OCI-LY7 (cell line): ENCODE measurements around the gene LARGE1. TPM values are rescaled to one million over a fixed set of nuclear protein-coding genes. Genes with fewer than 3 reads are reported as not detected.

ENCODE experiments used
- BruUV-seq: library from RNA; stranded (reverse); fragments of 400-500 nt; replicated peaks from 2 replicates; lab custom pipeline; 2021; lab: Mats Ljungman, UMichigan
- CTCF ChIA-PET: fragments of 300-600 bp; sonication (Branson Sonifier 250); formaldehyde crosslinking; loops from one replicate; lab custom pipeline; 2022; ENCODE audit warnings: antibody characterized with exemption; ENCODE audit not compliant: unreplicated experiment; lab: Charles Lee
- POLR2A ChIA-PET: fragments of 300-600 bp; sonication (Branson Sonifier 250); formaldehyde crosslinking; loops from one replicate; lab custom pipeline; 2022; ENCODE audit warnings: antibody characterized with exemption; lab: Charles Lee
- DNase-seq: peaks from one replicate; pipeline ENCODE4 v3.0.0-alpha.2; 2015; ENCODE audit warnings: low spot score
- H2AFZ ChIP-seq: fragments of 200-600 bp; sonication (generic), shearing (Covaris generic); 2 replicates; pipeline ENCODE4 v1.6.1; 2014; ENCODE audit warnings: mild to moderate bottlenecking, antibody characterized with exemption, low read length, moderate library complexity
- H3K27ac ChIP-seq: fragments of 200-600 bp; sonication (generic); 2 replicates; pipeline ENCODE4 v1.5.1; 2014; ENCODE audit warnings: mixed run types, low read depth, mild to moderate bottlenecking, moderate library complexity, low read length, inconsistent platforms; ENCODE audit not compliant: poor library complexity, severe bottlenecking
- H3K36me3 ChIP-seq: fragments of 200-600 bp; sonication (generic); 2 replicates; pipeline ENCODE4 v1.6.1; 2014; ENCODE audit warnings: mild to moderate bottlenecking, antibody characterized with exemption, low read length, moderate library complexity, mixed read lengths; ENCODE audit not compliant: insufficient read depth
- H3K4me1 ChIP-seq: fragments of 200-600 bp; sonication (generic); 2 replicates; pipeline ENCODE4 v1.5.1; 2014; ENCODE audit warnings: mild to moderate bottlenecking, low read length; ENCODE audit not compliant: insufficient read depth, poor library complexity, severe bottlenecking
- H3K4me2 ChIP-seq: fragments of 200-600 bp; sonication (generic); 2 replicates; pipeline ENCODE4 v1.6.1; 2014; ENCODE audit warnings: mild to moderate bottlenecking, low read length
- H3K4me3 ChIP-seq: fragments of 200-600 bp; sonication (generic); 2 replicates; pipeline ENCODE4 v1.5.1; 2014; ENCODE audit warnings: mild to moderate bottlenecking, low read depth, low read length; ENCODE audit not compliant: poor library complexity, severe bottlenecking
- H3K79me2 ChIP-seq: fragments of 200-600 bp; sonication (generic); 2 replicates; pipeline ENCODE4 v1.6.1; 2016; ENCODE audit warnings: low read depth, mild to moderate bottlenecking, low read length, moderate library complexity, mixed read lengths; ENCODE audit not compliant: insufficient read depth
- H3K9me2 ChIP-seq: fragments of 200-600 bp; sonication (generic); 2 replicates; pipeline ENCODE4 v1.6.1; 2016; ENCODE audit warnings: mild to moderate bottlenecking, low read length, mixed read lengths; ENCODE audit not compliant: insufficient read depth
- H3K9me3 ChIP-seq: fragments of 200-600 bp; sonication (generic); 2 replicates; pipeline ENCODE4 v1.6.1; 2014; ENCODE audit warnings: mild to moderate bottlenecking, mixed run types, low read length, mixed read lengths
- H4K20me1 ChIP-seq: fragments of 200-600 bp; sonication (generic); 2 replicates; pipeline ENCODE4 v1.6.1; 2014; ENCODE audit warnings: mild to moderate bottlenecking, antibody characterized with exemption, low read length, moderate library complexity, mixed read lengths; ENCODE audit not compliant: insufficient read depth
- EZH2phosphoT487 ChIP-seq: fragments of 200-600 bp; sonication (generic); IDR thresholded peaks from 2 replicates; pipeline ENCODE4 v1.6.1; 2018; ENCODE audit warnings: low read depth, borderline replicate concordance, mild to moderate bottlenecking, mixed run types, antibody characterized with exemption, low read length, moderate library complexity, mixed read lengths
- intact Hi-C: fragments of 100-400 bp; cut with micrococcal nuclease; formaldehyde crosslinking; loops from one replicate; pipeline ENCODE4 v1.10.0; 2022; ENCODE audit not compliant: unreplicated experiment
- total RNA-seq, 2 experiments: library from RNA; depleted of rRNA in 1 of 2; stranded (reverse); fragments of >200 nt in 1 of 2; shearing (Covaris generic) in 1 of 2; gene quantifications; 2 replicates each; pipeline ENCODE4 v1.2.3, GENCODE V29; 2014 to 2022
- TF ChIP-seq, protein P1 (sequence below): fragments of 200-600 bp; sonication (generic); conservative IDR thresholded peaks from 2 replicates; pipeline ENCODE4 v1.5.1; 2014; ENCODE audit warnings: mild to moderate bottlenecking, antibody characterized with exemption, low read length, moderate library complexity, mixed read lengths

Gene LARGE1
- total RNA-seq, 2 experiments from 2014 or later: 31.5 to 31.9 TPM

- H3K9me3 ChIP-seq: no peaks in the 10 kb centered on the region
- intact Hi-C loops: no loop called here
Measured at GRCh38 chr22:33879796-33880195, 40.5 kb downstream of the LARGE1 start.

DNA sequence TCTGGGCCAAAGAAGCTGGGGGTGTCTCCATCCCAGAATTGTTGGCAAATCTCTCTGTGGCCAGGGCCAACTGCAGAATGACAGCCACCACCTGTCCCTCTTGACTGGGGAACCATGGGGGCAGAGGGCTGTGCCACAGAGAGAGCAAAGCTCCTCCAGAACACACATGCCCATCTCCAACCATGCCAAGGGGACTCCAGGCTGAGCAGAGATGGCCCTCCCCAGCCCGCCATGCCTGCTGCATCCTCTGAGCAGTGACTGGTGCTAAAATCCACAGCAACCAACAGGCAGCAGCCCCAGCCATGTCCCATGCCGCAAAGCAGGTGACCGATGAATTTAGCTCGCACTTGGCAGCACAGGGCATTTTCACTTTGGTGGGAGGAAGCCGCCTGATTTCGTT is 45.0 kb downstream of the LARGE1 start:
- Histone ChIP-seq H3K4me1 (no peaks in the 10 kb centered on the region), H3K79me2 (no peaks in the 10 kb centered on the region), H3K27ac (no peak overlapping the region), H3K4me2 (no peak overlapping the region), H4K20me1 (no peaks in the 10 kb centered on the region), H3K9me2 (no peaks in the 10 kb centered on the region), H2AFZ (no peak overlapping the region), H3K9me3 (no peaks in the 10 kb centered on the region), H3K36me3 (no peaks in the 10 kb centered on the region), H3K4me3 (no peak overlapping the region)
- CTCF ChIA-PET: no interaction called here
- BruUV-seq: no TSS peak
- no peak for DNase-seq
- intact Hi-C loops: no loop called here
- TF ChIP-seq EZH2phosphoT487: no peak
- POLR2A ChIA-PET: interaction anchor here (0.6 kb wide), 1 partner anchor 33 kb away, joined by 3 read pairs; no protein-coding TSS in a partner anchor

More at GRCh38 chr22:33879796-33880195, 40.5 kb downstream of the LARGE1 start:
- H3K4me2 ChIP-seq: no peak overlapping the region
- ChIA-PET CTCF (no interaction called here), POLR2A (no interaction called here)
- H2AFZ ChIP-seq: no peak overlapping the region
- no peaks in the 10 kb centered on the region for H3K4me1 ChIP-seq
- no peaks in the 10 kb centered on the region for H3K36me3 ChIP-seq
- H4K20me1 ChIP-seq: no peaks in the 10 kb centered on the region
- H3K79me2 ChIP-seq: no peaks in the 10 kb centered on the region
- H3K27ac ChIP-seq: no peak overlapping the region
- no peak overlapping the region for H3K4me3 ChIP-seq
- DNase-seq: no peak
- H3K9me2 ChIP-seq: no peaks in the 10 kb centered on the region
- BruUV-seq: no TSS peak
- TF ChIP-seq, protein P1, sequence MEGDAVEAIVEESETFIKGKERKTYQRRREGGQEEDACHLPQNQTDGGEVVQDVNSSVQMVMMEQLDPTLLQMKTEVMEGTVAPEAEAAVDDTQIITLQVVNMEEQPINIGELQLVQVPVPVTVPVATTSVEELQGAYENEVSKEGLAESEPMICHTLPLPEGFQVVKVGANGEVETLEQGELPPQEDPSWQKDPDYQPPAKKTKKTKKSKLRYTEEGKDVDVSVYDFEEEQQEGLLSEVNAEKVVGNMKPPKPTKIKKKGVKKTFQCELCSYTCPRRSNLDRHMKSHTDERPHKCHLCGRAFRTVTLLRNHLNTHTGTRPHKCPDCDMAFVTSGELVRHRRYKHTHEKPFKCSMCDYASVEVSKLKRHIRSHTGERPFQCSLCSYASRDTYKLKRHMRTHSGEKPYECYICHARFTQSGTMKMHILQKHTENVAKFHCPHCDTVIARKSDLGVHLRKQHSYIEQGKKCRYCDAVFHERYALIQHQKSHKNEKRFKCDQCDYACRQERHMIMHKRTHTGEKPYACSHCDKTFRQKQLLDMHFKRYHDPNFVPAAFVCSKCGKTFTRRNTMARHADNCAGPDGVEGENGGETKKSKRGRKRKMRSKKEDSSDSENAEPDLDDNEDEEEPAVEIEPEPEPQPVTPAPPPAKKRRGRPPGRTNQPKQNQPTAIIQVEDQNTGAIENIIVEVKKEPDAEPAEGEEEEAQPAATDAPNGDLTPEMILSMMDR: no peak
- TF ChIP-seq EZH2phosphoT487: no peak

DNA sequence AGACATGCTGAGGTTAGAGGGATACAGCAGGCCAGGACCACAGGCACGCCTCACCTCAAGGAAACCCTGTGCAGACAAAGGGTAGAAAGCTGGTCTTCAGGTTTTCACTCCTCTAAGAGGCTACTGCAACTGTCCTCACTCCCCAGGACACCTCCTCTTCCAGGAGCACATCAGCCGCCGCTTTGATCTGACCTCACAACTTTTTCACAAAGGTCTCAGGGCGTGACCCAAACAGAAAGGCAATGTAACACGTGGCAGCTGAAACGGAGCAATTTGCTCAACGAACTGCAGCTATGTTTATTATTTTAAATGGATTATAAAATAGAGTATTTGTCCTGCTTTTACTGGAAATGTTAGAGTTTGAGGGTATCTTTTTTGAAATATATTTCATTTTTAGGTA is 46.1 kb downstream of the LARGE1 start:
- H3K4me1 ChIP-seq: no peaks in the 10 kb centered on the region
- TF ChIP-seq, protein P1: no peak
- no peak for TF ChIP-seq EZH2phosphoT487
- no TSS peak for BruUV-seq
- H3K4me3 ChIP-seq: no peak overlapping the region
- no peak for DNase-seq
- no peak overlapping the region for H3K27ac ChIP-seq
- H2AFZ ChIP-seq: no peak overlapping the region
- no peaks in the 10 kb centered on the region for H4K20me1 ChIP-seq
- H3K9me2 ChIP-seq: no peaks in the 10 kb centered on the region
- H3K79me2 ChIP-seq: no peaks in the 10 kb centered on the region
- CTCF ChIA-PET: no interaction called here
- intact Hi-C loops: no loop called here
- POLR2A ChIA-PET: no interaction called here
- H3K4me2 ChIP-seq: no peak overlapping the region
- H3K36me3 ChIP-seq: no peaks in the 10 kb centered on the region
- no peaks in the 10 kb centered on the region for H3K9me3 ChIP-seq
